SK-N-SH treated with all-trans-retinoic acid at 6 μM for 48 hours (cell line): ENCODE results near the gene GCNT2.

Experiments used
- ATAC-seq: fragments of 200-7000 bp; cut with Tn5 transposase; 3 replicates; pipeline ENCODE4 v1.9.1; 2020; ENCODE audit warnings: mild to moderate bottlenecking, moderate library complexity
- ARNTL ChIP-seq: fragments of 450-650 bp; formaldehyde crosslinking; IDR thresholded peaks from 2 replicates; pipeline ENCODE4 v1.5.0; 2020; ENCODE audit warnings: low read depth, mild to moderate bottlenecking, moderate library complexity, borderline replicate concordance
- BACH2 ChIP-seq: fragments of 250-450 bp; sonication (Bioruptor Pico); IDR thresholded peaks from 2 replicates; pipeline ENCODE4 v1.9.0; 2021; ENCODE audit warnings: mild to moderate bottlenecking, borderline replicate concordance
- ESRRG ChIP-seq: fragments of 250-450 bp; sonication (Bioruptor Pico); IDR thresholded peaks from 2 replicates; pipeline ENCODE4 v1.6.1; 2021; ENCODE audit warnings: mild to moderate bottlenecking
- GLIS3 ChIP-seq: fragments of 250-450 bp; sonication (Bioruptor Pico); IDR thresholded peaks from 2 replicates; pipeline ENCODE4 v1.5.0; 2020; ENCODE audit warnings: mild to moderate bottlenecking, moderate library complexity
- ISL1 ChIP-seq: fragments of 250-450 bp; sonication (Bioruptor Pico); IDR thresholded peaks from 2 replicates; pipeline ENCODE4 v2.1.2; 2022; ENCODE audit warnings: mild to moderate bottlenecking, moderate library complexity
- OSR1 ChIP-seq: fragments of 250-450 bp; sonication (Bioruptor Pico); IDR thresholded peaks from 2 replicates; pipeline ENCODE4 v1.8.0; 2022; ENCODE audit warnings: moderate library complexity, mild to moderate bottlenecking, inconsistent platforms
- PPARA ChIP-seq: fragments of 250-450 bp; sonication (Bioruptor Pico); IDR thresholded peaks from 2 replicates; pipeline ENCODE4 v1.5.0; 2020; ENCODE audit warnings: mild to moderate bottlenecking, borderline replicate concordance
- RARB ChIP-seq: fragments of 250-450 bp; sonication (Bioruptor Pico); IDR thresholded peaks from 2 replicates; pipeline ENCODE4 v1.8.0; 2021; ENCODE audit warnings: mild to moderate bottlenecking, moderate library complexity
- SNAI2 ChIP-seq: fragments of 250-450 bp; sonication (Bioruptor Pico); IDR thresholded peaks from 2 replicates; pipeline ENCODE4 v1.5.0; 2020; ENCODE audit warnings: mild to moderate bottlenecking, moderate library complexity
- TCF4 ChIP-seq: fragments of 250-450 bp; sonication (Bioruptor Pico); IDR thresholded peaks from 2 replicates; pipeline ENCODE4 v1.8.0; 2021; ENCODE audit warnings: mild to moderate bottlenecking, moderate library complexity, borderline replicate concordance
- TOX ChIP-seq: fragments of 250-450 bp; sonication (Bioruptor Pico); IDR thresholded peaks from 2 replicates; pipeline ENCODE4 v1.8.0; 2021; ENCODE audit warnings: mild to moderate bottlenecking, moderate library complexity, borderline replicate concordance
- ZFP3 ChIP-seq: fragments of 250-450 bp; sonication (Bioruptor Pico); IDR thresholded peaks from 2 replicates; pipeline ENCODE4 v1.5.0; 2020; ENCODE audit warnings: mild to moderate bottlenecking, moderate library complexity
- ZFP30 ChIP-seq: fragments of 450-650 bp; formaldehyde crosslinking; IDR thresholded peaks from 2 replicates; pipeline ENCODE4 v1.5.0; 2022; ENCODE audit warnings: mild to moderate bottlenecking, moderate library complexity
- ZNF565 ChIP-seq: fragments of 450-650 bp; formaldehyde crosslinking; conservative IDR thresholded peaks from 2 replicates; pipeline ENCODE4 v1.5.0; 2020; ENCODE audit warnings: low read depth, mild to moderate bottlenecking, moderate library complexity
- ZNF70 ChIP-seq: fragments of 450-650 bp; formaldehyde crosslinking; IDR thresholded peaks from 2 replicates; pipeline ENCODE4 v1.5.0; 2020; ENCODE audit warnings: mild to moderate bottlenecking, moderate library complexity
- ZNF8 ChIP-seq: fragments of 450-650 bp; formaldehyde crosslinking; IDR thresholded peaks from 2 replicates; pipeline ENCODE4 v1.5.0; 2020; ENCODE audit warnings: mild to moderate bottlenecking, moderate library complexity
- TF ChIP-seq, protein P1 (sequence below): fragments of 250-450 bp; sonication (Bioruptor Pico); IDR thresholded peaks from 2 replicates; pipeline ENCODE4 v1.5.1; 2020; ENCODE audit warnings: low read depth, mild to moderate bottlenecking, moderate library complexity
- TF ChIP-seq, protein P2 (sequence below): fragments of 250-450 bp; sonication (Bioruptor Pico); IDR thresholded peaks from 2 replicates; pipeline ENCODE4 v1.8.0; 2021; ENCODE audit warnings: low read depth, mild to moderate bottlenecking, moderate library complexity, borderline replicate concordance
- TF ChIP-seq, protein P3 (sequence below): fragments of 250-450 bp; sonication (Bioruptor Pico); IDR thresholded peaks from 2 replicates; pipeline ENCODE4 v1.5.0; 2020; ENCODE audit warnings: mild to moderate bottlenecking, moderate library complexity
- TF ChIP-seq, protein P4 (sequence below): fragments of 250-450 bp; sonication (Bioruptor Pico); IDR thresholded peaks from 2 replicates; pipeline ENCODE4 v1.5.1; 2021; ENCODE audit warnings: mild to moderate bottlenecking, moderate library complexity
- TF ChIP-seq, protein P5 (sequence below): fragments of 250-450 bp; sonication (Bioruptor Pico); IDR thresholded peaks from 2 replicates; pipeline ENCODE4 v1.8.0; 2020; ENCODE audit warnings: mild to moderate bottlenecking, moderate library complexity, borderline replicate concordance

Gene GCNT2

DNA sequence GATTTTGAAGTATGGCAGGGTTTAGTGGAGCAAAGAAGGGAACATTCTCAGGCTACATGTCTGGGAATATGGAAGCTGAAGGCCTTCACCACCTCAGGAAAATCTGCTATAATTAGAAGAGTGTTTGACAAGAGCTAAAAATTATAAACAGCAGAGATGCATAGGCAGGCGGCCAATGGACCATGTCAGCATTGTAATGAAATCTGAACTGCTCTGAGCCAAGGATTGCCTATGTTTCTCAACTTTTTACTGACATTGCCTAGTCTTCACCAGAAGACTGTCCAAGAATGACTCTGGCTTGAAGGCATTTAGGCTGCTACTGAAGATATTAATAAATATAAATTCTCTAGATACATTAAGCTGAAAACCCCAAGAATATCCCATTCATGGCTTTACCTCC is 89.1 kb downstream of the GCNT2 start (continued):
- TF ChIP-seq, protein P1, sequence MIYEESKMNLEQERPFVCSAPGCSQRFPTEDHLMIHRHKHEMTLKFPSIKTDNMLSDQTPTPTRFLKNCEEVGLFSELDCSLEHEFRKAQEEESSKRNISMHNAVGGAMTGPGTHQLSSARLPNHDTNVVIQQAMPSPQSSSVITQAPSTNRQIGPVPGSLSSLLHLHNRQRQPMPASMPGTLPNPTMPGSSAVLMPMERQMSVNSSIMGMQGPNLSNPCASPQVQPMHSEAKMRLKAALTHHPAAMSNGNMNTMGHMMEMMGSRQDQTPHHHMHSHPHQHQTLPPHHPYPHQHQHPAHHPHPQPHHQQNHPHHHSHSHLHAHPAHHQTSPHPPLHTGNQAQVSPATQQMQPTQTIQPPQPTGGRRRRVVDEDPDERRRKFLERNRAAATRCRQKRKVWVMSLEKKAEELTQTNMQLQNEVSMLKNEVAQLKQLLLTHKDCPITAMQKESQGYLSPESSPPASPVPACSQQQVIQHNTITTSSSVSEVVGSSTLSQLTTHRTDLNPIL (CRISPR knock-in tag), result no peak
- TF ChIP-seq ZFP30 (CRISPR knock-in tag) (no peak), GLIS3 (CRISPR knock-in tag) (no peak), OSR1 (no peak)

DNA sequence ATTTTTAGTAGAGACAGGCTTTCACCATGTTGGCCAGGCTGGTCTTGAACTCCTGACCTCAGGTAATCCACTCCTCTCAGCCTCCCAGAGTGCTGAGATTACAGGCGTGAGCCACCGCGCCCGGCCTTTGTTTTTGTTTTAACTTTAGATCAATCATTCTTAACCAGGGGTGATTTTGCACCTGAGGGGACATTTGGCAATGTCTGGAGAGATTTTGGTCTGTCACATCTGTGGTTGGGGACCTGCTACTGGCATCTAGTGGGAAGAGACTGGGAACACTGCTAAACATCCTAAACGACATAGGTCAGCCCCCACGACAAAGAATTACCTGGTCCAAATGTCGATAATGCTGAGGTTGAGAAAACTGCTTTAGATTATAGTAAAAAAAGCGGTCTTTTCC is 91.0 kb downstream of the GCNT2 start:
- TF ChIP-seq ZNF565 (CRISPR knock-in tag), result no peak
- TF ChIP-seq ISL1 (CRISPR knock-in tag), result no peak
- TF ChIP-seq ZFP3 (CRISPR knock-in tag), result no peak
- TF ChIP-seq ESRRG (CRISPR knock-in tag), result no peak
- TF ChIP-seq, protein P2, sequence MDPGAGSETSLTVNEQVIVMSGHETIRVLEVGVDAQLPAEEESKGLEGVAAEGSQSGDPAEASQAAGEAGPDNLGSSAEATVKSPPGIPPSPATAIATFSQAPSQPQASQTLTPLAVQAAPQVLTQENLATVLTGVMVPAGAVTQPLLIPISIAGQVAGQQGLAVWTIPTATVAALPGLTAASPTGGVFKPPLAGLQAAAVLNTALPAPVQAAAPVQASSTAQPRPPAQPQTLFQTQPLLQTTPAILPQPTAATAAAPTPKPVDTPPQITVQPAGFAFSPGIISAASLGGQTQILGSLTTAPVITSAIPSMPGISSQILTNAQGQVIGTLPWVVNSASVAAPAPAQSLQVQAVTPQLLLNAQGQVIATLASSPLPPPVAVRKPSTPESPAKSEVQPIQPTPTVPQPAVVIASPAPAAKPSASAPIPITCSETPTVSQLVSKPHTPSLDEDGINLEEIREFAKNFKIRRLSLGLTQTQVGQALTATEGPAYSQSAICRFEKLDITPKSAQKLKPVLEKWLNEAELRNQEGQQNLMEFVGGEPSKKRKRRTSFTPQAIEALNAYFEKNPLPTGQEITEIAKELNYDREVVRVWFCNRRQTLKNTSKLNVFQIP, result no peak
- TF ChIP-seq, protein P3, sequence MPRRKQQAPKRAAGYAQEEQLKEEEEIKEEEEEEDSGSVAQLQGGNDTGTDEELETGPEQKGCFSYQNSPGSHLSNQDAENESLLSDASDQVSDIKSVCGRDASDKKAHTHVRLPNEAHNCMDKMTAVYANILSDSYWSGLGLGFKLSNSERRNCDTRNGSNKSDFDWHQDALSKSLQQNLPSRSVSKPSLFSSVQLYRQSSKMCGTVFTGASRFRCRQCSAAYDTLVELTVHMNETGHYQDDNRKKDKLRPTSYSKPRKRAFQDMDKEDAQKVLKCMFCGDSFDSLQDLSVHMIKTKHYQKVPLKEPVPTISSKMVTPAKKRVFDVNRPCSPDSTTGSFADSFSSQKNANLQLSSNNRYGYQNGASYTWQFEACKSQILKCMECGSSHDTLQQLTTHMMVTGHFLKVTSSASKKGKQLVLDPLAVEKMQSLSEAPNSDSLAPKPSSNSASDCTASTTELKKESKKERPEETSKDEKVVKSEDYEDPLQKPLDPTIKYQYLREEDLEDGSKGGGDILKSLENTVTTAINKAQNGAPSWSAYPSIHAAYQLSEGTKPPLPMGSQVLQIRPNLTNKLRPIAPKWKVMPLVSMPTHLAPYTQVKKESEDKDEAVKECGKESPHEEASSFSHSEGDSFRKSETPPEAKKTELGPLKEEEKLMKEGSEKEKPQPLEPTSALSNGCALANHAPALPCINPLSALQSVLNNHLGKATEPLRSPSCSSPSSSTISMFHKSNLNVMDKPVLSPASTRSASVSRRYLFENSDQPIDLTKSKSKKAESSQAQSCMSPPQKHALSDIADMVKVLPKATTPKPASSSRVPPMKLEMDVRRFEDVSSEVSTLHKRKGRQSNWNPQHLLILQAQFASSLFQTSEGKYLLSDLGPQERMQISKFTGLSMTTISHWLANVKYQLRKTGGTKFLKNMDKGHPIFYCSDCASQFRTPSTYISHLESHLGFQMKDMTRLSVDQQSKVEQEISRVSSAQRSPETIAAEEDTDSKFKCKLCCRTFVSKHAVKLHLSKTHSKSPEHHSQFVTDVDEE (CRISPR knock-in tag), result no peak
- no peak for TF ChIP-seq TCF4
- no peak for TF ChIP-seq ZNF8 (CRISPR knock-in tag)
- no peak for TF ChIP-seq PPARA (CRISPR knock-in tag)
- TF ChIP-seq, protein P4, sequence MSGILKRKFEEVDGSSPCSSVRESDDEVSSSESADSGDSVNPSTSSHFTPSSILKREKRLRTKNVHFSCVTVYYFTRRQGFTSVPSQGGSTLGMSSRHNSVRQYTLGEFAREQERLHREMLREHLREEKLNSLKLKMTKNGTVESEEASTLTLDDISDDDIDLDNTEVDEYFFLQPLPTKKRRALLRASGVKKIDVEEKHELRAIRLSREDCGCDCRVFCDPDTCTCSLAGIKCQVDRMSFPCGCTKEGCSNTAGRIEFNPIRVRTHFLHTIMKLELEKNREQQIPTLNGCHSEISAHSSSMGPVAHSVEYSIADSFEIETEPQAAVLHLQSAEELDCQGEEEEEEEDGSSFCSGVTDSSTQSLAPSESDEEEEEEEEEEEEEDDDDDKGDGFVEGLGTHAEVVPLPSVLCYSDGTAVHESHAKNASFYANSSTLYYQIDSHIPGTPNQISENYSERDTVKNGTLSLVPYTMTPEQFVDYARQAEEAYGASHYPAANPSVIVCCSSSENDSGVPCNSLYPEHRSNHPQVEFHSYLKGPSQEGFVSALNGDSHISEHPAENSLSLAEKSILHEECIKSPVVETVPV, result no peak
- TF ChIP-seq OSR1, result no peak
- no peak for TF ChIP-seq TOX (CRISPR knock-in tag)
- no peak for TF ChIP-seq SNAI2 (CRISPR knock-in tag)
- ATAC-seq, result no peak

DNA sequence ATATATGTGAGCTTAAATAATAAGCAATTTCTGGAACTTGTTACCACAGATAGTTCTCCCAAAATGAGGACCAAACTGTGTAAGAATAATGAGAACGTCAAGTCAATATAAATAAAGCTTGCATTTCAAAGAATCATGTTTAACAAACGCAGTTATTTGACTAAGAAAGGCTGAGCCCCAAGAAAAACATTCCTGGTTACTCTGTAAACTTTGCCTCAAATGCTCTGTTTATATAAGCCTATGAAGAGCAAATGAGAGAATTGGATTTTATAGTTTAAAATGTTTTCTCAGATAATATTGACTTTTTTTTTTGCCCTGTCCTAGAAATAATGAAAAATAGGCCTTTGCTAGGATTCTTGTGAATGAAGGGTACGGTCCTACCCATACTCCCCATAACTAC is 91.9 kb downstream of the GCNT2 start:
- no peak for ATAC-seq
- TF ChIP-seq, protein P1 (CRISPR knock-in tag), result no peak
- TF ChIP-seq ZFP3 (CRISPR knock-in tag), result no peak
- TF ChIP-seq, protein P3 (CRISPR knock-in tag), result no peak
- no peak for TF ChIP-seq BACH2 (CRISPR knock-in tag)
- TF ChIP-seq TOX (CRISPR knock-in tag), result no peak
- TF ChIP-seq RARB, result no peak
- no peak for TF ChIP-seq TCF4
- no peak for TF ChIP-seq GLIS3 (CRISPR knock-in tag)
- TF ChIP-seq, protein P4, result no peak
- no peak for TF ChIP-seq ZNF70 (CRISPR knock-in tag)
- TF ChIP-seq, protein P5, sequence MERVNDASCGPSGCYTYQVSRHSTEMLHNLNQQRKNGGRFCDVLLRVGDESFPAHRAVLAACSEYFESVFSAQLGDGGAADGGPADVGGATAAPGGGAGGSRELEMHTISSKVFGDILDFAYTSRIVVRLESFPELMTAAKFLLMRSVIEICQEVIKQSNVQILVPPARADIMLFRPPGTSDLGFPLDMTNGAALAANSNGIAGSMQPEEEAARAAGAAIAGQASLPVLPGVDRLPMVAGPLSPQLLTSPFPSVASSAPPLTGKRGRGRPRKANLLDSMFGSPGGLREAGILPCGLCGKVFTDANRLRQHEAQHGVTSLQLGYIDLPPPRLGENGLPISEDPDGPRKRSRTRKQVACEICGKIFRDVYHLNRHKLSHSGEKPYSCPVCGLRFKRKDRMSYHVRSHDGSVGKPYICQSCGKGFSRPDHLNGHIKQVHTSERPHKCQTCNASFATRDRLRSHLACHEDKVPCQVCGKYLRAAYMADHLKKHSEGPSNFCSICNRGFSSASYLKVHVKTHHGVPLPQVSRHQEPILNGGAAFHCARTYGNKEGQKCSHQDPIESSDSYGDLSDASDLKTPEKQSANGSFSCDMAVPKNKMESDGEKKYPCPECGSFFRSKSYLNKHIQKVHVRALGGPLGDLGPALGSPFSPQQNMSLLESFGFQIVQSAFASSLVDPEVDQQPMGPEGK (CRISPR knock-in tag), result no peak
- no peak for TF ChIP-seq ARNTL (CRISPR knock-in tag)
- no peak for TF ChIP-seq ESRRG (CRISPR knock-in tag)
- no peak for TF ChIP-seq PPARA (CRISPR knock-in tag)
